Spleen (tissue), 11 donors: ENCODE measurements around the gene TMEM229B. TPM values are rescaled to one million over a fixed set of nuclear protein-coding genes. Genes with fewer than 3 reads are reported as not detected.

Experiments used
- DNase-seq: peaks from one replicate; pipeline ENCODE4 v3.0.0-alpha.2; 2020
- H3K27ac ChIP-seq, 8 donors: fragments of 200-600 bp; sonication (generic) in 7 of 8; 1 replicate in 4 of 8; 2 replicates in 4 of 8; pipeline versions ENCODE4 v1.5.0 to v1.8.0; 2016 to 2021; ENCODE audit warnings: inconsistent platforms in 4 of 8, mild to moderate bottlenecking in 4 of 8, moderate library complexity in 1 of 8
- H3K27me3 ChIP-seq, 7 donors: fragments of 200-600 bp; sonication (generic) in 6 of 7; replicated peaks in 1 of 7; 1 replicate in 4 of 7; 2 replicates in 3 of 7; pipeline versions ENCODE4 v1.5.0 to v1.8.0; 2016 to 2021; ENCODE audit warnings: inconsistent platforms in 3 of 7, mild to moderate bottlenecking in 1 of 7
- H3K36me3 ChIP-seq, 6 donors: fragments of 200-600 bp; sonication (generic) in 5 of 6; 1 replicate in 4 of 6; 2 replicates in 2 of 6; pipeline versions ENCODE4 v1.5.0 to v1.8.0; 2016 to 2021; ENCODE audit warnings: inconsistent platforms in 2 of 6
- H3K4me1 ChIP-seq, 6 donors: fragments of 200-600 bp; sonication (generic) in 5 of 6; 1 replicate in 3 of 6; 2 replicates in 3 of 6; pipeline versions ENCODE4 v1.5.0 to v1.8.0; 2016 to 2021; ENCODE audit warnings: inconsistent platforms in 3 of 6
- H3K4me3 ChIP-seq, 8 donors: fragments of 200-600 bp; sonication (generic) in 7 of 8; 1 replicate in 4 of 8; 2 replicates in 4 of 8; pipeline versions ENCODE4 v1.5.0 to v1.8.0; 2016 to 2021; ENCODE audit warnings: inconsistent platforms in 4 of 8, mild to moderate bottlenecking in 4 of 8, moderate library complexity in 2 of 8
- H3K9me3 ChIP-seq, 8 donors: fragments of 200-600 bp; sonication (generic) in 7 of 8; 1 replicate in 4 of 8; 2 replicates in 4 of 8; pipeline versions ENCODE4 v1.5.0 to v1.8.0; 2016 to 2021; ENCODE audit warnings: inconsistent platforms in 4 of 8
- POLR2A ChIP-seq, 3 donors: fragments of 450-650 bp; IDR thresholded peaks; one replicate each; pipeline ENCODE4 v1.5.1; 2017; ENCODE audit warnings: antibody characterized with exemption in 3 of 3, mild to moderate bottlenecking in 1 of 3
- POLR2AphosphoS5 ChIP-seq, 3 donors: sonication (generic); formaldehyde crosslinking; IDR thresholded peaks; one replicate each; pipeline ENCODE4 v1.5.1; 2017; ENCODE audit warnings: antibody characterized with exemption in 3 of 3
- WGBS, 5 donors: extraction: QIAGEN DNeasy Blood & Tissue Kit in 3 of 5; methylation state at CpG; one replicate each; pipeline versions ENCODE4 v1.1.5 to v1.1.7; 2013 to 2018; 5-methylcytosine and 5-hydroxymethylcytosine counted together
- intact Hi-C: fragments of 100-400 bp; cut with DNase I; formaldehyde crosslinking; loops from one replicate; pipeline ENCODE4 v1.15.0; 2023; ENCODE audit warnings: low total_unique reads
- polyA plus RNA-seq, 3 donors: library from polyadenylated mRNA; stranded (reverse); fragments of 200-250 nt; gene quantifications; one replicate each; pipeline ENCODE4 v1.2.1, GENCODE V29; 2013
- total RNA-seq, 7 donors: library from RNA; depleted of rRNA in 3 of 7; stranded (reverse); fragments of >200 nt in 3 of 7; fragmentation: NEBNext Ultra II Directional in 4 of 7; extraction: Animal tissue kit (Norgen Biotek cat#: 25700) in 4 of 7; gene quantifications; one replicate each; pipeline versions ENCODE4 v1.1.0 to v1.2.1, GENCODE V29; 2016 to 2021
- TF ChIP-seq, protein P1 (sequence below), 11 experiments: fragments of 200-600 bp in 7 of 11; fragments of 450-650 bp in 4 of 11; sonication (generic) in 4 of 11; IDR thresholded peaks in 8 of 11; conservative IDR thresholded peaks in 3 of 11; 1 replicate in 7 of 11; 2 replicates in 4 of 11; pipeline versions ENCODE4 v1.4.0 to v1.8.0; 2016 to 2021; ENCODE audit warnings: antibody characterized with exemption in 11 of 11, inconsistent platforms in 4 of 11, mild to moderate bottlenecking in 1 of 11
- donor health status: healthy with polysubstance abuse.
- donor health status: DM: no; HTN: no; CAD: no; lungs with moderate emphysema.
- donor health status: DM: no; HTN: no; CAD: no.
- donor health status: Bipolar disorder and iron deficiency.
- donor health status: healthy.
- donor health status: DM: no; HTN: no; CAD: no.
- donor health status: DM: yes; HTN: yes; CAD: no.

The TMEM229B gene
- total and polyA plus RNA-seq, 10 donors = 3.0 to 36.0 (median 25.2) TPM

DNA sequence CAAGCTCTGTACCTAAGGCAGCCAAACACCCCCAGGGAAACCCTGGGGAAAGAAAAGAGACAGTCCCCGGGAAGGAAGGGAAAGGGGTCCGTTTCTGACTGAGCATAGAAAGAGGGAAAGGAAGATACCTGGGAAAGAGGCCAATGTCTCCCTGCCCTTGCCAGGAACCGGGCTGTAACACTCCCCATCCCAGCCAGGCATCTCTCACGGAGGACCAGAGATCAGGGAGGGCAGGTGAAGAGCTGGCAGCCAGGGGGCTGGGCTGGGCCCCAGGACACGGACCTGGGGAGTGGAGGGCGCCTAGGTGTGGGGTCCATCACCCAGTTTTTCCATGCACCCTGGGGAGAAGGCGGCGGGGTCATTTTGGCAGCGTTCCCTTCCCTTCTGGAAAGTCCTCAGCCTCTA is 25.7 kb upstream of the TMEM229B start:
- DNase-seq = peak; percentile 82
- Histone ChIP-seq H3K36me3 (no peaks in the 10 kb centered on the region), H3K27ac (peak overlapping the region; percentile 63 to 93 (median 86)), H3K9me3 (no peaks in the 10 kb centered on the region), H3K27me3 (peaks cover 0 to 4% (median 0%) of the 10 kb centered on the region in 7 donors), H3K4me1 (peaks cover 8 to 76% (median 53%) of the 10 kb centered on the region in 6 donors), H3K4me3 (peak overlapping the region; percentile 58 to 98 (median 94))
- intact Hi-C loops = no loop called here
- 60 to 72% (median 71%) methylated on average over 4 to 9 of the region's 9 CpGs for WGBS, 5 donors
- TF ChIP-seq, protein P1, sequence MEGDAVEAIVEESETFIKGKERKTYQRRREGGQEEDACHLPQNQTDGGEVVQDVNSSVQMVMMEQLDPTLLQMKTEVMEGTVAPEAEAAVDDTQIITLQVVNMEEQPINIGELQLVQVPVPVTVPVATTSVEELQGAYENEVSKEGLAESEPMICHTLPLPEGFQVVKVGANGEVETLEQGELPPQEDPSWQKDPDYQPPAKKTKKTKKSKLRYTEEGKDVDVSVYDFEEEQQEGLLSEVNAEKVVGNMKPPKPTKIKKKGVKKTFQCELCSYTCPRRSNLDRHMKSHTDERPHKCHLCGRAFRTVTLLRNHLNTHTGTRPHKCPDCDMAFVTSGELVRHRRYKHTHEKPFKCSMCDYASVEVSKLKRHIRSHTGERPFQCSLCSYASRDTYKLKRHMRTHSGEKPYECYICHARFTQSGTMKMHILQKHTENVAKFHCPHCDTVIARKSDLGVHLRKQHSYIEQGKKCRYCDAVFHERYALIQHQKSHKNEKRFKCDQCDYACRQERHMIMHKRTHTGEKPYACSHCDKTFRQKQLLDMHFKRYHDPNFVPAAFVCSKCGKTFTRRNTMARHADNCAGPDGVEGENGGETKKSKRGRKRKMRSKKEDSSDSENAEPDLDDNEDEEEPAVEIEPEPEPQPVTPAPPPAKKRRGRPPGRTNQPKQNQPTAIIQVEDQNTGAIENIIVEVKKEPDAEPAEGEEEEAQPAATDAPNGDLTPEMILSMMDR (IDR thresholded peaks at IDR 0.05 in 8 of 11, conservative IDR thresholded peaks at IDR 0.05 in 3 of 11) = no peak
- TF ChIP-seq POLR2A (IDR thresholded peaks at IDR 0.05) = no peak
- no peak for TF ChIP-seq POLR2AphosphoS5 (IDR thresholded peaks at IDR 0.05)

DNA sequence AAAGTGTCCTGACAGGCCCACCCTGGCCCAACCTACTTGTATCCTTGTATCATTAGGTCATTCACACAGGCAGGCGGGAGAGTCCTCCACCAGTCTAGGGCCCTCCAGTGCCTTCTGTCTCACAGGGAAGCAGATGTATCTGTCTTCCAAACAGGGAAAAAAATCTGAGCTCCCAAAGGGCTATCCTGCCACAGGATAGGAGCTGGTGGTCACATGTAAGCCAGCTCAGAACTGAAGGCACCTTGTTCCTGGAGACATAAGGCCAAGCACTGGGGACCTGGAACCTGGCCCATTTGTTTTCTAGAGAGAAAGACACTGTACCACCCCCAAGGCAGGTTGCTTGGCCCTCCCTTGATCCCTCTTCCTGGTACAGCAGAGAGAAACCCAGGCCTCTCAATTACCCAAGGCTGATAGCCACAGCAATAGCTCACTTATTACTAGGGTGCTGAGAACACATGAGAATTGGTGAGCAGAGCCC is 25.1 kb upstream of the TMEM229B start:
- Histone ChIP-seq H3K27me3 (peaks cover 0 to 4% (median 0%) of the 10 kb centered on the region in 7 donors), H3K4me3 (peak overlapping the region in 3 of 8 donors; percentile 94 to 98 (median 96)), H3K9me3 (no peaks in the 10 kb centered on the region), H3K4me1 (peaks cover 8 to 81% (median 53%) of the 10 kb centered on the region in 6 donors), H3K36me3 (no peaks in the 10 kb centered on the region), H3K27ac (peak overlapping the region; percentile 42 to 93 (median 86))
- no peak for TF ChIP-seq POLR2AphosphoS5 (IDR thresholded peaks at IDR 0.05)
- TF ChIP-seq, protein P1 (IDR thresholded peaks at IDR 0.05 in 8 of 11, conservative IDR thresholded peaks at IDR 0.05 in 3 of 11) = no peak
- no peak for TF ChIP-seq POLR2A (IDR thresholded peaks at IDR 0.05)
- DNase-seq = no peak
- WGBS, 5 donors = 91 to 100% (median 96%) methylated on average over 1 of the region's 1 CpG
- intact Hi-C loops = no loop called here

GRCh38 chr14:67512463-67513310 is 24.2 kb upstream of the TMEM229B start:
- TF ChIP-seq POLR2A (IDR thresholded peaks at IDR 0.05) = no peak
- no peak for TF ChIP-seq POLR2AphosphoS5 (IDR thresholded peaks at IDR 0.05)
- TF ChIP-seq, protein P1 (IDR thresholded peaks at IDR 0.05 in 8 of 11, conservative IDR thresholded peaks at IDR 0.05 in 3 of 11) = no peak
- DNase-seq = no peak
- WGBS, 5 donors = 55 to 65% (median 64%) methylated on average over 8 of the region's 8 CpGs
- H3K27ac ChIP-seq = peak overlapping the region in 5 of 8 donors; percentile 6 to 93 (median 89)
- H3K4me1 ChIP-seq = peaks cover 8 to 86% (median 53%) of the 10 kb centered on the region in 6 donors
- no peaks in the 10 kb centered on the region for H3K9me3 ChIP-seq
- no peaks in the 10 kb centered on the region for H3K36me3 ChIP-seq
- H3K27me3 ChIP-seq = peaks cover 0 to 4% (median 0%) of the 10 kb centered on the region in 7 donors
- H3K4me3 ChIP-seq = peak overlapping the region in 1 of 8 donors; percentile 98
- intact Hi-C loops = no loop called here

- WGBS, 5 donors = 65 to 81% (median 75%) methylated on average over 3 of the region's 3 CpGs
- peak overlapping the region in 3 of 8 donors; percentile 23 to 52 (median 36) for H3K27ac ChIP-seq
Observed at GRCh38 chr14:67510836-67511235, 22.3 kb upstream of the TMEM229B start.

More at GRCh38 chr14:67510836-67511235, 22.3 kb upstream of the TMEM229B start:
- Histone ChIP-seq H3K9me3 (no peaks in the 10 kb centered on the region), H3K4me3 (no peak overlapping the region), H3K4me1 (peaks cover 7 to 68% (median 39%) of the 10 kb centered on the region in 6 donors), H3K27me3 (peaks cover 0 to 4% (median 0%) of the 10 kb centered on the region in 7 donors), H3K36me3 (peaks cover 0 to 3% (median 0%) of the 10 kb centered on the region in 6 donors)
- TF ChIP-seq, protein P1 (IDR thresholded peaks at IDR 0.05 in 8 of 11, conservative IDR thresholded peaks at IDR 0.05 in 3 of 11) = no peak
- TF ChIP-seq POLR2AphosphoS5 (IDR thresholded peaks at IDR 0.05) (no peak), POLR2A (IDR thresholded peaks at IDR 0.05) (no peak)
- no peak for DNase-seq
- intact Hi-C loops = no loop called here
